Kidney (tissue), 14 donors: ENCODE measurements around the gene CENPO. TPM values are rescaled to one million over a fixed set of nuclear protein-coding genes. Genes with fewer than 3 reads are reported as not detected.
A peak's percentile ranks its signal among the peaks of the same experiment; 100 is the strongest.

Source experiments
- DNase-seq, 5 donors: peaks; one replicate each; pipeline ENCODE4 v3.0.0-alpha.2; 2013 to 2020
- FAIRE-seq: peaks from 2 replicates; lab custom pipeline; 2012; peaks lifted over from hg19 to GRCh38; lab: Jason Lieb, UNC
- H3K27ac ChIP-seq, 2 donors: one replicate each; pipeline ENCODE4 v1.7.0; 2013; ENCODE audit warnings: low read depth in 2 of 2, low read length in 2 of 2, inconsistent platforms in 1 of 2
- H3K27me3 ChIP-seq: one replicate; pipeline ENCODE4 v1.7.1; 2013; ENCODE audit warnings: low read length, inconsistent platforms; ENCODE audit not compliant: control insufficient read depth, insufficient read depth
- H3K36me3 ChIP-seq, 3 donors: one replicate each; pipeline versions ENCODE4 v1.7.0 to v1.7.1; 2013; ENCODE audit warnings: low read length in 3 of 3, control low read depth in 1 of 3, inconsistent platforms in 1 of 3; ENCODE audit not compliant: insufficient read depth in 3 of 3, control insufficient read depth in 2 of 3
- H3K4me1 ChIP-seq, 3 donors: one replicate each; pipeline versions ENCODE4 v1.7.0 to v1.7.1; 2013; ENCODE audit warnings: low read length in 3 of 3, inconsistent platforms in 1 of 3, low read depth in 1 of 3; ENCODE audit not compliant: control insufficient read depth in 2 of 3, insufficient read depth in 2 of 3
- H3K4me3 ChIP-seq, 3 donors: one replicate each; pipeline versions ENCODE4 v1.7.0 to v1.8.1; 2013; ENCODE audit warnings: low read length in 3 of 3, control low read depth in 1 of 3, inconsistent platforms in 1 of 3
- H3K9ac ChIP-seq, 3 donors: one replicate each; pipeline versions ENCODE4 v1.7.0 to v1.7.1; 2013; ENCODE audit warnings: low read length in 3 of 3, control low read depth in 1 of 3, inconsistent platforms in 1 of 3
- H3K9me3 ChIP-seq, 3 donors: one replicate each; pipeline versions ENCODE4 v1.7.0 to v1.7.1; 2013; ENCODE audit warnings: low read length in 3 of 3, control low read depth in 1 of 3, inconsistent platforms in 1 of 3; ENCODE audit not compliant: control insufficient read depth in 2 of 3, insufficient read depth in 1 of 3
- intact Hi-C: fragments of 100-400 bp; cut with DNase I; formaldehyde crosslinking; loops from one replicate; pipeline ENCODE4 v1.11.1; 2022
- polyA plus RNA-seq: library from polyadenylated mRNA; stranded (reverse); fragments of 350-450 nt; fragmentation: Illumina TruSeq; extraction: RNeasy Lipid Tissue Mini Kit (QIAGEN cat#74804); gene quantifications from one replicate; pipeline ENCODE4 v1.2.3, GENCODE V29; 2014; ENCODE audit warnings: low read depth, low replicate concordance; ENCODE audit not compliant: insufficient read depth
- total RNA-seq: library from RNA; stranded (reverse); fragmentation: NEBNext Ultra II Directional; extraction: Animal tissue kit (Norgen Biotek cat#: 25700); gene quantifications from one replicate; pipeline ENCODE4 v1.2.1, GENCODE V29; 2021
- TF ChIP-seq, protein P1 (sequence below): IDR thresholded peaks from 3 replicates; pipeline ENCODE4 v1.5.1; 2012; ENCODE audit warnings: mild to moderate bottlenecking, moderate library complexity, borderline replicate concordance; ENCODE audit not compliant: insufficient read depth; ENCODE audit errors: extremely low read depth
- donor health status: control.
- donor health status: control.
- donor health status: control.
- donor health status: control.
- donor health status: control.
- donor health status: DM: yes; HTN: yes; CAD: no.
- donor health status: Normal renal cell carcinoma (clear cell type).

Gene CENPO
- total and polyA plus RNA-seq, 2 donors from 2014 or later: 1.5 to 5.7 TPM

DNA sequence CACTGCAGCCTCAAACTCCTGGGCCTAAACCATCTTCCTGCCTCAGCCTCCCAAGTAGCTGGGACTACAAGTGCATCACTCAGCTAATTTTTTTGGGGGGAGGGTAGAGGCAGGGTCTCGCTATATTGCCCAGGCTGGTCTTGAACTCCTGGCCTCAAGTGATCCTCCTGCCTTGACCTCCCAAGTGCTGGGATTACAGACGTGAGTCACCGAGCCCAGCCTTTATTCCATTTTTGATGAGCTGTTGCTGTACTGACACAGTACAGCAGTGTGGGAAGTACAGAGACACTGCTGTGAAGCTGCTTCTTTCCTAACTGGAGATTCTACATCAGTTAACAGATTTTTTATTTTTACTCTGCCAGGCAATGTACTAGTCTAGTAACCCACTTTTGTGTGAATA is 18.9 kb upstream of the CENPO start:
- intact Hi-C loops: no loop called here
- Histone ChIP-seq H3K36me3 (peaks cover 4 to 9% (median 6%) of the 10 kb centered on the region in 3 donors), H3K27ac (no peak overlapping the region), H3K4me1 (peaks cover 0 to 4% (median 0%) of the 10 kb centered on the region in 3 donors), H3K9ac (no peak overlapping the region), H3K9me3 (no peaks in the 10 kb centered on the region), H3K27me3 (no peaks in the 10 kb centered on the region), H3K4me3 (no peak overlapping the region)
- DNase-seq (no peak), FAIRE-seq (no peak)
- TF ChIP-seq, protein P1, sequence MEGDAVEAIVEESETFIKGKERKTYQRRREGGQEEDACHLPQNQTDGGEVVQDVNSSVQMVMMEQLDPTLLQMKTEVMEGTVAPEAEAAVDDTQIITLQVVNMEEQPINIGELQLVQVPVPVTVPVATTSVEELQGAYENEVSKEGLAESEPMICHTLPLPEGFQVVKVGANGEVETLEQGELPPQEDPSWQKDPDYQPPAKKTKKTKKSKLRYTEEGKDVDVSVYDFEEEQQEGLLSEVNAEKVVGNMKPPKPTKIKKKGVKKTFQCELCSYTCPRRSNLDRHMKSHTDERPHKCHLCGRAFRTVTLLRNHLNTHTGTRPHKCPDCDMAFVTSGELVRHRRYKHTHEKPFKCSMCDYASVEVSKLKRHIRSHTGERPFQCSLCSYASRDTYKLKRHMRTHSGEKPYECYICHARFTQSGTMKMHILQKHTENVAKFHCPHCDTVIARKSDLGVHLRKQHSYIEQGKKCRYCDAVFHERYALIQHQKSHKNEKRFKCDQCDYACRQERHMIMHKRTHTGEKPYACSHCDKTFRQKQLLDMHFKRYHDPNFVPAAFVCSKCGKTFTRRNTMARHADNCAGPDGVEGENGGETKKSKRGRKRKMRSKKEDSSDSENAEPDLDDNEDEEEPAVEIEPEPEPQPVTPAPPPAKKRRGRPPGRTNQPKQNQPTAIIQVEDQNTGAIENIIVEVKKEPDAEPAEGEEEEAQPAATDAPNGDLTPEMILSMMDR: no peak

DNA sequence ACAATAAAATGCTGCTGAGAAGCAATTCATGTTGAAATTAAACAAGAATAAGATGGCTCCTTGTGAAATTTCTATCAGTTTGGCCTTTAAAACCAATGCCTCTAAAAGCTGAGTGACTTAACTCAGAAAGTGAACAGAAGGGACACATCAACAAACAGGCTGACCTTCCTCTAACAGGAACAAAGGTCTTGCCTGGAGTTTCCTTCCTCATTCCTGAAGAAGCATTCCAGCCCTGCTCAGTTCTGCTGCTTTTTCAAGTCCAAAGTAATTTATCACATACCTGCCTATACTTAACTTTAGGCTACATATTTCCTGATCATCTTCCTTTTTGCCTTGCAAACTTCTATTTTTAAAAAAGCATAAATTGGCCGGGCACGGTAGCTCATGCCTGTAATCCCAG is 14.1 kb upstream of the CENPO start:
- H3K4me1 ChIP-seq: peaks cover 0 to 4% (median 0%) of the 10 kb centered on the region in 3 donors
- H3K36me3 ChIP-seq: no peaks in the 10 kb centered on the region
- H3K9me3 ChIP-seq: no peaks in the 10 kb centered on the region
- H3K9ac ChIP-seq: peak overlapping the region in 1 of 3 donors; percentile 2
- peak overlapping the region in 1 of 2 donors; percentile 2 for H3K27ac ChIP-seq
- FAIRE-seq: no peak
- no peaks in the 10 kb centered on the region for H3K27me3 ChIP-seq
- intact Hi-C loops: no loop called here
- DNase-seq: peak in 1 of 5 donors; percentile 44
- TF ChIP-seq, protein P1: no peak
- no peak overlapping the region for H3K4me3 ChIP-seq

DNA sequence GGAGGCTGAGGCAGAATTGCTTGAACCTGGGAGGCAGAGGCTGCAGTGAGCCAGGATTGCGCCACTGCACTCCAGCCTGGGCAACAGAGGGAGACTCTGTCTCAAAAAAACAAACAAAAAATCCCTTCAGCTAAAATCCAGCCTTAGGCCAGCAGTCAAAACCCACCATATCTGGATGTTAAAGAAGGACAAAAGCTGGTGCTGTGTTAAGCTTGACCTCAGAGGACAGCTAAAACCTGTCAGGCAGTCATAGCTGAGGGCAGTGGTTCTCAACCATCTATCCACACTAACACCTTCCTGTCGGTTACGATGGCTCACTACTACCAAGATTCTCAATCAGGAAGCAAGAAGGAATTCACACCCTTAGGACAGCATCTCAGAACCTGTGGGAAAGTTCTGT is 9.6 kb upstream of the CENPO start:
- DNase-seq (no peak), FAIRE-seq (no peak)
- Histone ChIP-seq H3K27ac (no peak overlapping the region), H3K4me1 (peaks cover 0 to 4% (median 0%) of the 10 kb centered on the region in 3 donors), H3K9ac (no peak overlapping the region), H3K36me3 (no peaks in the 10 kb centered on the region), H3K4me3 (no peak overlapping the region), H3K27me3 (no peaks in the 10 kb centered on the region), H3K9me3 (no peaks in the 10 kb centered on the region)
- TF ChIP-seq, protein P1: no peak
- intact Hi-C loops: no loop called here
